Sigmoid colon (tissue), 7 donors: Measurements from ENCODE around the gene L3MBTL1. TPM values are rescaled to one million over a fixed set of nuclear protein-coding genes. Genes with fewer than 3 reads are reported as not detected.

Experiments
- DNase-seq: peaks from one replicate; pipeline ENCODE4 v3.0.0-alpha.2; 2019
- H3K27ac ChIP-seq, 4 donors: fragments of 200-600 bp; sonication (generic); one replicate each; pipeline ENCODE4 v1.5.1; 2016 to 2019; ENCODE audit warnings: mild to moderate bottlenecking in 1 of 4
- H3K27me3 ChIP-seq, 3 donors: fragments of 200-600 bp; sonication (generic); one replicate each; pipeline ENCODE4 v1.5.1; 2019; ENCODE audit warnings: mild to moderate bottlenecking in 1 of 3
- H3K36me3 ChIP-seq, 4 donors: fragments of 200-600 bp; sonication (generic); one replicate each; pipeline ENCODE4 v1.5.1; 2016 to 2019
- H3K4me1 ChIP-seq, 4 donors: fragments of 200-600 bp; sonication (generic); one replicate each; pipeline ENCODE4 v1.5.1; 2017 to 2019
- H3K4me3 ChIP-seq, 4 donors: fragments of 200-600 bp; sonication (generic); one replicate each; pipeline ENCODE4 v1.5.1; 2017 to 2019; ENCODE audit warnings: mild to moderate bottlenecking in 2 of 4, moderate library complexity in 1 of 4
- H3K9me3 ChIP-seq, 4 donors: fragments of 200-600 bp in 3 of 4; sonication (generic) in 3 of 4; one replicate each; pipeline versions ENCODE4 v1.5.1 to v1.6.1; 2013 to 2019
- EP300 ChIP-seq, 4 donors: sonication (generic); formaldehyde crosslinking; IDR thresholded peaks; one replicate each; pipeline ENCODE4 v1.6.1; 2017; ENCODE audit warnings: antibody characterized with exemption in 4 of 4
- POLR2A ChIP-seq, 2 donors: fragments of 450-650 bp; IDR thresholded peaks; one replicate each; pipeline ENCODE4 v1.6.1; 2016; ENCODE audit warnings: antibody characterized with exemption in 2 of 2, mild to moderate bottlenecking in 2 of 2, moderate library complexity in 2 of 2
- POLR2AphosphoS5 ChIP-seq, 4 donors: sonication (generic); formaldehyde crosslinking; IDR thresholded peaks; one replicate each; pipeline ENCODE4 v1.6.1; 2017; ENCODE audit warnings: antibody characterized with exemption in 4 of 4
- WGBS, 2 donors: extraction: QIAGEN DNeasy Blood & Tissue Kit; methylation state at CpG; one replicate each; pipeline ENCODE4 v1.1.7; 2013; 5-methylcytosine and 5-hydroxymethylcytosine counted together
- intact Hi-C: fragments of 100-400 bp; cut with DNase I; formaldehyde crosslinking; loops from one replicate; pipeline ENCODE4 v1.15.1; 2023
- polyA plus RNA-seq, 3 donors: library from polyadenylated mRNA; stranded (reverse); fragments of 200-250 nt; gene quantifications; one replicate each; pipeline ENCODE4 v1.2.3, GENCODE V29; 2013
- total RNA-seq, 4 donors: library from RNA; depleted of rRNA; stranded (reverse); fragments of >200 nt; gene quantifications; one replicate each; pipeline ENCODE4 v1.1.0, GENCODE V29; 2016
- TF ChIP-seq, protein P1 (sequence below), 4 experiments: fragments of 450-650 bp in 3 of 4; fragments of 200-600 bp in 1 of 4; IDR thresholded peaks; one replicate each; pipeline ENCODE4 v1.5.1; 2016 to 2019; ENCODE audit warnings: antibody characterized with exemption in 4 of 4, mild to moderate bottlenecking in 3 of 4, moderate library complexity in 2 of 4
- donor health status: healthy with polysubstance abuse.
- donor health status: Bipolar disorder and iron deficiency.
- donor health status: healthy.

The L3MBTL1 gene
- total and polyA plus RNA-seq, 7 donors = 0.46 to 26.9 (median 9.0) TPM

GRCh38 chr20:43529051-43529450 lies 21.6 kb downstream of the L3MBTL1 start:
- Histone ChIP-seq H3K4me1 (no peaks in the 10 kb centered on the region), H3K4me3 (no peak overlapping the region), H3K36me3 (no peaks in the 10 kb centered on the region), H3K27me3 (no peaks in the 10 kb centered on the region), H3K9me3 (no peaks in the 10 kb centered on the region), H3K27ac (no peak overlapping the region)
- 89 to 92% methylated on average over 5 of the region's 5 CpGs for WGBS, 2 donors
- no peak for TF ChIP-seq EP300 (IDR thresholded peaks at IDR 0.05)
- DNase-seq = no peak
- intact Hi-C loops = no loop called here

GRCh38 chr20:43529457-43530153 lies 22.1 kb downstream of the L3MBTL1 start:
- Histone ChIP-seq H3K36me3 (no peaks in the 10 kb centered on the region), H3K27ac (no peak overlapping the region), H3K4me1 (no peaks in the 10 kb centered on the region), H3K27me3 (no peaks in the 10 kb centered on the region), H3K9me3 (no peaks in the 10 kb centered on the region), H3K4me3 (no peak overlapping the region)
- intact Hi-C loops = no loop called here
- 94% methylated on average over 3 of the region's 3 CpGs for WGBS, 2 donors
- TF ChIP-seq EP300 (IDR thresholded peaks at IDR 0.05) (no peak), POLR2AphosphoS5 (IDR thresholded peaks at IDR 0.05) (no peak), POLR2A (IDR thresholded peaks at IDR 0.05) (no peak)
- TF ChIP-seq, protein P1, sequence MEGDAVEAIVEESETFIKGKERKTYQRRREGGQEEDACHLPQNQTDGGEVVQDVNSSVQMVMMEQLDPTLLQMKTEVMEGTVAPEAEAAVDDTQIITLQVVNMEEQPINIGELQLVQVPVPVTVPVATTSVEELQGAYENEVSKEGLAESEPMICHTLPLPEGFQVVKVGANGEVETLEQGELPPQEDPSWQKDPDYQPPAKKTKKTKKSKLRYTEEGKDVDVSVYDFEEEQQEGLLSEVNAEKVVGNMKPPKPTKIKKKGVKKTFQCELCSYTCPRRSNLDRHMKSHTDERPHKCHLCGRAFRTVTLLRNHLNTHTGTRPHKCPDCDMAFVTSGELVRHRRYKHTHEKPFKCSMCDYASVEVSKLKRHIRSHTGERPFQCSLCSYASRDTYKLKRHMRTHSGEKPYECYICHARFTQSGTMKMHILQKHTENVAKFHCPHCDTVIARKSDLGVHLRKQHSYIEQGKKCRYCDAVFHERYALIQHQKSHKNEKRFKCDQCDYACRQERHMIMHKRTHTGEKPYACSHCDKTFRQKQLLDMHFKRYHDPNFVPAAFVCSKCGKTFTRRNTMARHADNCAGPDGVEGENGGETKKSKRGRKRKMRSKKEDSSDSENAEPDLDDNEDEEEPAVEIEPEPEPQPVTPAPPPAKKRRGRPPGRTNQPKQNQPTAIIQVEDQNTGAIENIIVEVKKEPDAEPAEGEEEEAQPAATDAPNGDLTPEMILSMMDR (IDR thresholded peaks at IDR 0.05) = no peak
- no peak for DNase-seq

DNA sequence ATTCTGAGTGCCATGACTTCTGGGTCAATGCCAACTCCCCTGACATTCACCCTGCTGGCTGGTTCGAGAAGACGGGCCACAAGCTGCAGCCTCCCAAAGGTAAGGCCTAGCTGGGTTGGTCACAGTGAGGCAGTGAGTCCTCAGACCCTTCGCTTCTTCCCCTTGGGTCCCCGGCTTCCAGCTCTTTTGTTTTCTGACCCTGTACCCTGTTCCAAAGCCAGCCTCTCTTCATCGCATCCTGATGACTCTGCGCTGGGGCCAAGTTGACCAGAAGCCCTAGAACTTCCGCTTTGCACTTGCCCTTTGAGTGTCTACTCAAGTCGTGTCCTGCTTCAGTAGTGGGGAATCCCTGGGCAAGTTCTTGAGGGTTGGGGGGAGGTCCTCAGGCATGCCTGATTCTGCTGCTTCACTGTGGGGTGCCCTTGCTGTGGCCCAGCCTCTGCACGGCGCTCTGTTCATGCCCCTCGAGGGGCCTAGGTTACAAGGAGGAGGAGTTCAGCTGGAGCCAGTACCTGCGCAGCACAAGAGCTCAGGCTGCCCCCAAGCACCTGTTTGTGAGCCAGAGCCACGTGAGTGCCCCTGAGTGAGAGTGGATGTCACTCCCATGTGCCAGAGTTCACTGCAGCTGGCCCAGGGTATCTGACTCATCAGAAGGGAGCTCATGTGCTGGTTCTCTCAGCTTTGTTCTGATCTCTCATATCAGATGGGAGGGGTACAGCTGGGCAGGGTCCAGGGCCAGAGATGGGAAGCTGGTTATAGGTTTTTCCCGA lies 23.0 kb downstream of the L3MBTL1 start:
- DNase-seq = no peak
- intact Hi-C loops = no loop called here
- TF ChIP-seq POLR2AphosphoS5 (IDR thresholded peaks at IDR 0.05) (no peak), EP300 (IDR thresholded peaks at IDR 0.05) (no peak), POLR2A (IDR thresholded peaks at IDR 0.05) (no peak)
- TF ChIP-seq, protein P1 (IDR thresholded peaks at IDR 0.05) = no peak
- WGBS, 2 donors = 83 to 89% methylated on average over 14 of the region's 14 CpGs
- no peaks in the 10 kb centered on the region for H3K9me3 ChIP-seq
- H3K36me3 ChIP-seq = peaks cover 0 to 8% (median 0%) of the 10 kb centered on the region in 4 donors
- no peak overlapping the region for H3K27ac ChIP-seq
- no peaks in the 10 kb centered on the region for H3K4me1 ChIP-seq
- no peaks in the 10 kb centered on the region for H3K27me3 ChIP-seq
- H3K4me3 ChIP-seq = no peak overlapping the region

DNA sequence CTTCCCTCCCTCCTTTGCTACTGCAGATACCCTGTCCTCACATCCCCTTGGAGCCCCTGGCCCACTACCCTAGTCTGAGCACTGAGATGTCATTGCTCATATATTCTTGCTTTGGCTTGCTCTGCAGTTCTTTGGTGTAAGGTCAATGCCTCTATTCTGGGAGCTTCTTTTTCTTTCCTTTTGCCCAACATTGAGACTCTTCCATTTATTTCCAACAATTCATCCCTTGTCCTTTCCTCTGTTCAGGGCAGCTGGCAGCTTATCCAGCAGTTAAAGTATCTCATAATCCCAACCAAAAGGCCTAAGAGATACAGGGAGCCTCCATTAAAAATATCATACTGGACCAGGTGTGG lies 23.6 kb downstream of the L3MBTL1 start:
- no peaks in the 10 kb centered on the region for H3K4me1 ChIP-seq
- H3K27ac ChIP-seq = no peak overlapping the region
- peaks cover 0 to 14% (median 0%) of the 10 kb centered on the region in 4 donors for H3K36me3 ChIP-seq
- H3K4me3 ChIP-seq = no peak overlapping the region
- H3K9me3 ChIP-seq = no peaks in the 10 kb centered on the region
- intact Hi-C loops = no loop called here
- no peak for DNase-seq
- TF ChIP-seq POLR2A (IDR thresholded peaks at IDR 0.05) (no peak), EP300 (IDR thresholded peaks at IDR 0.05) (no peak), POLR2AphosphoS5 (IDR thresholded peaks at IDR 0.05) (no peak)
- TF ChIP-seq, protein P1 (IDR thresholded peaks at IDR 0.05) = no peak
- H3K27me3 ChIP-seq = no peaks in the 10 kb centered on the region

- H3K4me1 ChIP-seq = no peaks in the 10 kb centered on the region
- intact Hi-C loops = no loop called here
- TF ChIP-seq POLR2A (IDR thresholded peaks at IDR 0.05) = no peak
- TF ChIP-seq, protein P1 (IDR thresholded peaks at IDR 0.05) = no peak
- TF ChIP-seq EP300 (IDR thresholded peaks at IDR 0.05) = no peak
- no peak for TF ChIP-seq POLR2AphosphoS5 (IDR thresholded peaks at IDR 0.05)
- no peaks in the 10 kb centered on the region for H3K27me3 ChIP-seq
- H3K36me3 ChIP-seq = peaks cover 0 to 26% (median 0%) of the 10 kb centered on the region in 4 donors
- H3K4me3 ChIP-seq = no peak overlapping the region
- 95 to 97% methylated on average over 9 of the region's 9 CpGs for WGBS, 2 donors
- no peak overlapping the region for H3K27ac ChIP-seq
- no peak for DNase-seq
- no peaks in the 10 kb centered on the region for H3K9me3 ChIP-seq
These were observed 25.0 kb downstream of the L3MBTL1 start for GRCh38 chr20:43532416-43533055.
